ENCODE results near the gene PPM1E. TPM values are rescaled to one million over a fixed set of nuclear protein-coding genes. Genes with fewer than 3 reads are reported as not detected.

PPM1E gene
- total RNA-seq, 2 experiments from 2014 or later: 0.19 to 0.40 TPM

DNA sequence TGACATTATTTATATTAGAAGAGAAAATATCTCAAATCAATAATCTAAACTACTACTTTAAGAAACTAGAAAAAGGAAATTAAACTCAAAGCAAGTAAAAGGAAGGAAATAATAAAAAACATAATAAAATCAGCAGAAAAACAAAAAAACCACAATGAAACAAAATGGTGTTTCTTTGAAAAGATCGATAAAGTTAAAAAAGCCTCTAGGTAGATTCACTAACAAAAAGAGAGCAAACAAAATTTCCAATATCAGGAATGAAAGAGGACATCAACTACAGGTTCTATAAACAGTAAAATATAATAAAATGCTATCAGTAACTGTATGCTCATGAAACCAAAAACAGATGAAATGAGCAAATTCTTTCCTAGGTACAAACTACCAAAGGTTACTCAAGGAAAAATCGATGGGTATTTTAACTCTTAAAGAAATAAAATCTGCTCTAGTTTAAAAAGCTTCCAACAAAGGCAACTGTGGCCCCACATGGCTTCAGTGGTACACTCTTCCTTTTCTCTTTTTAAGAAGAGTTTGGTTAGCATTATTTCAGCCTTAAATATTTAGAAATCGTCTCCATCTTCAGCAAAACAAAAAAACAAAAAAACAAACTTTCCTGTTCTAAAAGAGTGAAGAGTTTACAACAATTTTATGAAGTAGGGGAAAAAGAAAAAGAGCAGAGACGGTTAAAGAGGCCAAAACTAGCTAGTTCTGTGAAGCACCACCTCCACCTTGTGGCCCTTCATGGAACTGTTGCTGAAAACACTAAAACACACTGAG is 248.9 kb downstream of the PPM1E start:
- H3K4me2 ChIP-seq (ENCODE audit: low read length): peak overlapping the region; percentile 30
- no peaks in the 10 kb centered on the region for H3K9me3 ChIP-seq (ENCODE audit: low read length)
- H2AFZ ChIP-seq (ENCODE audit: low read length): peak overlapping the region; percentile 62; the same call in 1 of the 2 replicates
- peaks cover 40% of the 10 kb centered on the region for H3K4me1 ChIP-seq (ENCODE audit: insufficient read depth, low read length, poor library complexity, severe bottlenecking)
- H3K36me3 ChIP-seq (ENCODE audit: insufficient read depth, low read length): peaks cover 52% of the 10 kb centered on the region
- H3K27ac ChIP-seq (ENCODE audit: low read depth, low read length, poor library complexity, severe bottlenecking): peak overlapping the region; percentile 32
- H4K20me1 ChIP-seq (ENCODE audit: insufficient read depth, low read length): no peaks in the 10 kb centered on the region
- H3K79me2 ChIP-seq (ENCODE audit: insufficient read depth, low read depth, low read length): 0 out of 2 replicates have a peak, but pooled peaks cover 5% of the 10 kb centered on the region
- peak; percentile 70 for DNase-seq (ENCODE audit: low spot score)
- no peak overlapping the region for H3K4me3 ChIP-seq (ENCODE audit: low read depth, low read length, poor library complexity, severe bottlenecking)
- BruUV-seq (replicated peaks): no TSS peak
- no peaks in the 10 kb centered on the region for H3K9me2 ChIP-seq (ENCODE audit: insufficient read depth, low read length)
- ChIA-PET POLR2A (interaction anchor here (0.7 to 1.8 kb wide), 3 partner anchors 373 to 421 kb away, joined by 3 to 10 read pairs (median 4); no protein-coding TSS in a partner anchor), CTCF (ENCODE audit: unreplicated experiment) (no interaction called here)
- intact Hi-C loops (cut with micrococcal nuclease; ENCODE audit: unreplicated experiment): loop anchor here (1.0 kb wide), 2 partner anchors 293 to 417 kb away; no protein-coding TSS in a partner anchor
- TF ChIP-seq, protein P1, sequence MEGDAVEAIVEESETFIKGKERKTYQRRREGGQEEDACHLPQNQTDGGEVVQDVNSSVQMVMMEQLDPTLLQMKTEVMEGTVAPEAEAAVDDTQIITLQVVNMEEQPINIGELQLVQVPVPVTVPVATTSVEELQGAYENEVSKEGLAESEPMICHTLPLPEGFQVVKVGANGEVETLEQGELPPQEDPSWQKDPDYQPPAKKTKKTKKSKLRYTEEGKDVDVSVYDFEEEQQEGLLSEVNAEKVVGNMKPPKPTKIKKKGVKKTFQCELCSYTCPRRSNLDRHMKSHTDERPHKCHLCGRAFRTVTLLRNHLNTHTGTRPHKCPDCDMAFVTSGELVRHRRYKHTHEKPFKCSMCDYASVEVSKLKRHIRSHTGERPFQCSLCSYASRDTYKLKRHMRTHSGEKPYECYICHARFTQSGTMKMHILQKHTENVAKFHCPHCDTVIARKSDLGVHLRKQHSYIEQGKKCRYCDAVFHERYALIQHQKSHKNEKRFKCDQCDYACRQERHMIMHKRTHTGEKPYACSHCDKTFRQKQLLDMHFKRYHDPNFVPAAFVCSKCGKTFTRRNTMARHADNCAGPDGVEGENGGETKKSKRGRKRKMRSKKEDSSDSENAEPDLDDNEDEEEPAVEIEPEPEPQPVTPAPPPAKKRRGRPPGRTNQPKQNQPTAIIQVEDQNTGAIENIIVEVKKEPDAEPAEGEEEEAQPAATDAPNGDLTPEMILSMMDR (conservative IDR thresholded peaks at IDR 0.05; ENCODE audit: low read length): peak; percentile 98
- TF ChIP-seq EZH2phosphoT487 (IDR thresholded peaks at IDR 0.05; ENCODE audit: borderline replicate concordance, low read depth, low read length): no peak

DNA sequence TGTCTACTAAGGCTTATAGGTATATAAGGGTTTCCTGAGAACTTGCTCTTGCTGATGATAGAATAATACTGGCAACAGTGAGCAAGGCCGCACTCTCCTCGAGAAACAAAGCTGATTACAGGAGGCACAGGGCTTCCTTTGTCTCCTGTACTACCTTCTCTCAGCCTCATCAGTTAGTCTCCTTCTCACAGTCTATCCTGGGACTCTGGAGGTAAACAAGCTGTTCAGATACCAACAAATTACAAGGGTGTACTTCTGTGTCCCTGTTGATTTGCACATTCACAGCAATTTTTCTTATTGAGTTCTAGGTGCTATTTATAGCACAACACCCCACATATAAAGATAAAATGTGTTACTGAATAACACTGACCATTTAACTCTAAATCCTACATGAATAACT is 252.3 kb downstream of the PPM1E start:
- intact Hi-C loops (cut with micrococcal nuclease; ENCODE audit: unreplicated experiment): loop anchor here (2.0 kb wide), 1 partner anchor 21 kb away; no protein-coding TSS in a partner anchor
- Histone ChIP-seq H3K27ac (ENCODE audit: low read depth, low read length, poor library complexity, severe bottlenecking) (no peak overlapping the region), H2AFZ (ENCODE audit: low read length) (no peak overlapping the region), H3K4me2 (ENCODE audit: low read length) (no peak overlapping the region), H3K4me1 (ENCODE audit: insufficient read depth, low read length, poor library complexity, severe bottlenecking) (peaks cover 13% of the 10 kb centered on the region), H4K20me1 (ENCODE audit: insufficient read depth, low read length) (no peaks in the 10 kb centered on the region), H3K9me3 (ENCODE audit: low read length) (no peaks in the 10 kb centered on the region), H3K9me2 (ENCODE audit: insufficient read depth, low read length) (no peaks in the 10 kb centered on the region), H3K4me3 (ENCODE audit: low read depth, low read length, poor library complexity, severe bottlenecking) (no peak overlapping the region), H3K79me2 (ENCODE audit: insufficient read depth, low read depth, low read length) (0 out of 2 replicates have a peak, but pooled peaks cover 5% of the 10 kb centered on the region), H3K36me3 (ENCODE audit: insufficient read depth, low read length) (peaks cover 66% of the 10 kb centered on the region)
- TF ChIP-seq, protein P1 (conservative IDR thresholded peaks at IDR 0.05; ENCODE audit: low read length): no peak
- no peak for TF ChIP-seq EZH2phosphoT487 (IDR thresholded peaks at IDR 0.05; ENCODE audit: borderline replicate concordance, low read depth, low read length)
- ChIA-PET POLR2A (no interaction called here), CTCF (ENCODE audit: unreplicated experiment) (interaction anchor here (1.0 kb wide), 1 partner anchor 41 kb away, joined by 3 read pairs; no protein-coding TSS in a partner anchor)
- TSS peak; percentile 39 for BruUV-seq (replicated peaks)
- DNase-seq (ENCODE audit: low spot score): no peak

DNA sequence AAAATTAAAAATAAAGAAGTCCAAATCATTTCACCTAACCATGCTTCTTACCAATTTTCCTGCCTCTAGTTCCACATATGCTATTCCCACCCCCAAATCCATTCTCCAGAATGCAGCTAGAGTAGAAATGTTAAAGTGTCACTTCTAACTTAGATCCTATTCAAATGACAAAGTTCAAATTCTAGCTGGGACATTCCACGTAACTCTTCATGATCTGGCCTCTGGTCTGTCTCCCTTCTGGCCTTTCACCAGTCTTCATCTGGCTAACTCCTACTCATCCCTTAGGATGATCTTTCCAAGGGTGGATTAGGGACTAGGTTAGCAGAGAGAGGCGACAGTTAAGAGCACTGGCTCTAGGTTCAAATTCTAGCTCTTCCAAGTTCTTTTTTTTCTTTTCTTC is 253.1 kb downstream of the PPM1E start:
- intact Hi-C loops (cut with micrococcal nuclease; ENCODE audit: unreplicated experiment): loop anchor here (2.0 kb wide), 1 partner anchor 20 kb away; no protein-coding TSS in a partner anchor

More for the DNA sequence above, 253.1 kb downstream of the PPM1E start:
- peaks cover 10% of the 10 kb centered on the region for H3K4me1 ChIP-seq (ENCODE audit: insufficient read depth, low read length, poor library complexity, severe bottlenecking)
- ChIA-PET CTCF (ENCODE audit: unreplicated experiment) (interaction anchor here (1.0 kb wide), 1 partner anchor 42 kb away, joined by 3 read pairs; no protein-coding TSS in a partner anchor), POLR2A (no interaction called here)
- H3K9me3 ChIP-seq (ENCODE audit: low read length): no peaks in the 10 kb centered on the region
- no peak overlapping the region for H2AFZ ChIP-seq (ENCODE audit: low read length)
- no peaks in the 10 kb centered on the region for H3K9me2 ChIP-seq (ENCODE audit: insufficient read depth, low read length)
- BruUV-seq (replicated peaks): no TSS peak
- no peak overlapping the region for H3K27ac ChIP-seq (ENCODE audit: low read depth, low read length, poor library complexity, severe bottlenecking)
- H3K4me2 ChIP-seq (ENCODE audit: low read length): no peak overlapping the region
- TF ChIP-seq, protein P1 (conservative IDR thresholded peaks at IDR 0.05; ENCODE audit: low read length): no peak
- TF ChIP-seq EZH2phosphoT487 (IDR thresholded peaks at IDR 0.05; ENCODE audit: borderline replicate concordance, low read depth, low read length): no peak
- DNase-seq (ENCODE audit: low spot score): no peak
- H3K36me3 ChIP-seq (ENCODE audit: insufficient read depth, low read length): peaks cover 68% of the 10 kb centered on the region
- no peaks in the 10 kb centered on the region for H4K20me1 ChIP-seq (ENCODE audit: insufficient read depth, low read length)
- H3K4me3 ChIP-seq (ENCODE audit: low read depth, low read length, poor library complexity, severe bottlenecking): no peak overlapping the region
- H3K79me2 ChIP-seq (ENCODE audit: insufficient read depth, low read depth, low read length): 0 out of 2 replicates have a peak, but pooled peaks cover 4% of the 10 kb centered on the region
